Uterus (tissue), 4 donors: ENCODE results near the gene PARD3. TPM values are rescaled to one million over a fixed set of nuclear protein-coding genes. Genes with fewer than 3 reads are reported as not detected.

ENCODE experiments used
- DNase-seq, 2 donors: peaks; one replicate each; pipeline ENCODE4 v3.0.0-alpha.2; 2019 to 2020
- H3K27ac ChIP-seq, 2 donors: fragments of 200-600 bp; sonication (generic); 1 replicate in 1 of 2; 2 replicates in 1 of 2; pipeline ENCODE4 v1.5.1; 2016 to 2018
- H3K27me3 ChIP-seq, 2 donors: fragments of 200-600 bp; sonication (generic); one replicate each; pipeline ENCODE4 v1.5.1; 2018 to 2019; ENCODE audit warnings: control low read depth in 1 of 2
- H3K36me3 ChIP-seq, 2 donors: fragments of 200-600 bp; sonication (generic); one replicate each; pipeline ENCODE4 v1.5.1; 2019; ENCODE audit warnings: control low read depth in 1 of 2
- H3K4me1 ChIP-seq, 2 donors: fragments of 200-600 bp; sonication (generic); one replicate each; pipeline ENCODE4 v1.5.1; 2018 to 2019; ENCODE audit warnings: control low read depth in 1 of 2
- H3K4me3 ChIP-seq, 2 donors: fragments of 200-600 bp; sonication (generic); 1 replicate in 1 of 2; 2 replicates in 1 of 2; pipeline ENCODE4 v1.5.1; 2018 to 2019; ENCODE audit warnings: mild to moderate bottlenecking in 1 of 2
- H3K9me3 ChIP-seq, 2 donors: fragments of 200-600 bp; sonication (generic); one replicate each; pipeline ENCODE4 v1.5.1; 2019; ENCODE audit warnings: control low read depth in 1 of 2
- POLR2A ChIP-seq, 2 donors: fragments of 450-650 bp; IDR thresholded peaks; one replicate each; pipeline ENCODE4 v1.6.1; 2016; ENCODE audit warnings: antibody characterized with exemption in 2 of 2, mild to moderate bottlenecking in 1 of 2, moderate library complexity in 1 of 2
- intact Hi-C: fragments of 100-400 bp; cut with DNase I; formaldehyde crosslinking; loops from one replicate; pipeline ENCODE4 v1.15.1; 2023; ENCODE audit warnings: low total_unique reads
- total RNA-seq, 4 donors: library from RNA; depleted of rRNA in 3 of 4; stranded (reverse); fragments of >200 nt in 3 of 4; gene quantifications; one replicate each; pipeline versions ENCODE4 v1.1.0 to v1.2.4, GENCODE V29; 2014 to 2023
- TF ChIP-seq, protein P1 (sequence below), 4 experiments: fragments of 200-600 bp in 2 of 4; fragments of 450-650 bp in 2 of 4; sonication (generic) in 2 of 4; IDR thresholded peaks; one replicate each; pipeline ENCODE4 v1.5.1; 2016 to 2019; ENCODE audit warnings: antibody characterized with exemption in 4 of 4, mild to moderate bottlenecking in 2 of 4, moderate library complexity in 1 of 4
- donor health status: DM: yes; HTN: yes; CAD: no.

PARD3 gene
- total RNA-seq, 4 donors from 2014 or later, result 42.1 to 96.1 (median 51.5) TPM

DNA sequence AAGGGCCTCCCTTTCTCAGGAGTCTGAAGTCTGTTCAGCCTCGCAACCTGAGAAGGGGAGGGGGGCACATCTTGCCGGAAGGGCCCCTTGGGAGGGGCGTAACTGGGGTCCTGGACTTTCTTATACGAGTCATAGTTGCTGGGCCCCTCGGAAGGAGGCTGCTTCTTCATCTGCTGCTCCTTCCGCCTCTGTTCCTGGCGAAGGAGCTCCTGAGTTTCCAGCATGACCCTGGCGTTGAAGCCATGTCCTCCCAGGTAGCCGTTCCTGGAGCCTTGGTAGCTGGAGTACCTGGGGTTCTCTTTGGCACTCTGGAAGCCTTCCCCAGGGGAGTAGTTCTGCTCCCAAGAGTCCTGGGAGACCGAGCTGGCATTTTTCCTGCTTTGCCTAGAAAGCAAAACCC is 703.9 kb downstream of the PARD3 start:
- Histone ChIP-seq H3K9me3 (no peaks in the 10 kb centered on the region), H3K4me3 (no peak overlapping the region), H3K36me3 (no peaks in the 10 kb centered on the region), H3K4me1 (no peaks in the 10 kb centered on the region), H3K27ac (no peak overlapping the region), H3K27me3 (no peaks in the 10 kb centered on the region)
- TF ChIP-seq POLR2A (IDR thresholded peaks at IDR 0.05), result no peak
- TF ChIP-seq, protein P1, sequence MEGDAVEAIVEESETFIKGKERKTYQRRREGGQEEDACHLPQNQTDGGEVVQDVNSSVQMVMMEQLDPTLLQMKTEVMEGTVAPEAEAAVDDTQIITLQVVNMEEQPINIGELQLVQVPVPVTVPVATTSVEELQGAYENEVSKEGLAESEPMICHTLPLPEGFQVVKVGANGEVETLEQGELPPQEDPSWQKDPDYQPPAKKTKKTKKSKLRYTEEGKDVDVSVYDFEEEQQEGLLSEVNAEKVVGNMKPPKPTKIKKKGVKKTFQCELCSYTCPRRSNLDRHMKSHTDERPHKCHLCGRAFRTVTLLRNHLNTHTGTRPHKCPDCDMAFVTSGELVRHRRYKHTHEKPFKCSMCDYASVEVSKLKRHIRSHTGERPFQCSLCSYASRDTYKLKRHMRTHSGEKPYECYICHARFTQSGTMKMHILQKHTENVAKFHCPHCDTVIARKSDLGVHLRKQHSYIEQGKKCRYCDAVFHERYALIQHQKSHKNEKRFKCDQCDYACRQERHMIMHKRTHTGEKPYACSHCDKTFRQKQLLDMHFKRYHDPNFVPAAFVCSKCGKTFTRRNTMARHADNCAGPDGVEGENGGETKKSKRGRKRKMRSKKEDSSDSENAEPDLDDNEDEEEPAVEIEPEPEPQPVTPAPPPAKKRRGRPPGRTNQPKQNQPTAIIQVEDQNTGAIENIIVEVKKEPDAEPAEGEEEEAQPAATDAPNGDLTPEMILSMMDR (IDR thresholded peaks at IDR 0.05), result no peak
- no peak for DNase-seq
- intact Hi-C loops, result no loop called here

DNA sequence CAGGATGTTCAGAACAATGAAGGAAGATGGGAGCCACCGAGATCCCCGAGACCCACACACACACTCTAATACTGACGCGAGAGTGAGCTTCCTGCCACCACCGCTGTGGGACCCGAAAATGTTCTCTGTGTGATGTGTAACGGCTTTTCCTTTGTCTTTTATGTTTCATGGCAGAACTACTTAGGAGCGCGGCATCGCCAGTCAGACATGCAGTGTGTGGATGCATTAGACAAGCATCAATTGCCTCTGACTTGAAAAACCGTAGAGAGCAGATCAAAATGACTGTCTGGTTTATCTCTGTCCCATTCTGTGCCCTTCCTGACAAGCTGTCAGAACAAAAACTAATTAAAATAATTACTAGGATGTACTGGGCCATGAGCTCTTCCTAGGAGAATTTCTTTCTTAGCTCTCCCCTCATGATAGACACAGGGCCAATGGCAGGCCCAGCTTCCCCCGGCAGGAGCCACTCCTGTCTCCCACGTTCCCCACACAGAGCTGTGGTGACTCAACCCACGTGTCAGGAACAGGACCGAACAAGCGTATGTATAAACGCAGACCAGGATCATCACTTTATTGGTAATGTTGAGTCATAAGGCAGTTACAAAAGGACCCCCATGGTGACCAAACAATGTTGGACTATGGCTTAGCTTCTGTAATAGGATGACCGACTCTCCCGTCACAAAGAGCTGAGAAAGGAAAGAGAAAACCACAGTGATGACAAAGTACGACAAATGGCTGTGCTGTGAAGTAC is 705.0 kb downstream of the PARD3 start:
- intact Hi-C loops, result no loop called here
- Histone ChIP-seq H3K27me3 (no peaks in the 10 kb centered on the region), H3K4me1 (no peaks in the 10 kb centered on the region), H3K9me3 (no peaks in the 10 kb centered on the region), H3K4me3 (no peak overlapping the region), H3K27ac (no peak overlapping the region), H3K36me3 (no peaks in the 10 kb centered on the region)
- TF ChIP-seq, protein P1 (IDR thresholded peaks at IDR 0.05), result no peak
- no peak for TF ChIP-seq POLR2A (IDR thresholded peaks at IDR 0.05)
- no peak for DNase-seq

DNA sequence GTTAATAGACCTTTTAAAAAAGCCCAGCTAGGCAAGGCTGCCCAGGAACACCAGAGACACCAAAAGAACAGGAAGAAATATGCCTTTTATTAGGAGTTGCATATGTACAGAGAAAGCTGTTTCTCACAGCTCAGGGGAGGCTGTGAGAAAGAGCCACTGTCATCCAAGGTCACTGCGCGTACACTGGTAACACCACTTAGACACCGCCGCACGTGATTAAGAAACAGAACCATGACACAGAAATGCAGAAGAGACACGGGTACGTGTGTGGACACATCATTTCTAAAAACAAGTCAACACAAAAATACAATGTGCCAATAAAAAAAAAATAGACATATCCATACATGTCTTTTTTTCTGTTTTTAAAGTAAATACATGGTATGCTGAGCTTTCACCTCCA is 705.6 kb downstream of the PARD3 start:
- no peak for DNase-seq
- Histone ChIP-seq H3K27ac (no peak overlapping the region), H3K4me3 (no peak overlapping the region), H3K36me3 (no peaks in the 10 kb centered on the region), H3K9me3 (no peaks in the 10 kb centered on the region), H3K4me1 (peaks cover 0 to 4% of the 10 kb centered on the region in 2 donors), H3K27me3 (no peaks in the 10 kb centered on the region)
- TF ChIP-seq, protein P1 (IDR thresholded peaks at IDR 0.05), result no peak
- no peak for TF ChIP-seq POLR2A (IDR thresholded peaks at IDR 0.05)
- intact Hi-C loops, result no loop called here

DNA sequence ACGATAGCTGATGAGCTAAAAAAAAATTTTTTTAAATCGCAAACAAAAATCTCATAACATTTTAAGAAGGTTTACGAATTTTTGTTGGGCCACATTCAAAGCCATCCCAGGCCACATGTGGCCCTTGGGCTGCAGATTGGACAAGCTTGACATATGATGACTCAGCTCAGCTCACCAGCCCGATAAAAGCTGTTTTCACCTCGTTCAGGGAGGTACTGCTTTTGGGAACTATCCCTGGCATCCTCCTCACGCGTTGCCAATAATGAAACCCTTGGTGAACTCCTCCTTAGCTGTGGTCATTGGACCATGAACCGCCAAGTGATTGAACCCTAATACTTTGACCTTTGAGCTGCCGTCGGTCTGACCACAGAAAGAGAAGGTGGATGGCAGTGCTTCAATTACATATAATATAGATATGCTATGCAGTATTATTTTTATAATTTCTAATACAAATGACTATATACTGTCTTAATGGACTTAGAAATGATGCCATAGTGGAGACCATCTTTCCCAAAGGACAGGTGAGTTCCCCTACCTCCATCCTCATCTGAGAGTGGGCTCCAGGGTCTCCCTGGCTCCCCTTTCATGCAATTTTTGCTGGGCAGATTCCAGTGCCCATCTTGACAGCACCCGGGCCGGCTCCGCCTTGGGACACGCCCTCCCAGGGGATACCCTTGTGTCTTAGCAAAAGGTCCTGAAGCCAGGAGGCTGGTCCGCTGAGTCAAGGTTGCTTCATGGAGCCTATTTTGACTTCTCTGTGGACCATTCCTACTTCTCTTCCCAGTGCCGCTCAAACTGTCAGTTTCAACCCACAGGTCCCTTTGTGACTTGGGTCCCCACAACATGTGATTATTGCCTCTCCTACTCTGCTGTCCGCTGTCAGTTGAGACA is 707.2 kb downstream of the PARD3 start:
- TF ChIP-seq, protein P1 (IDR thresholded peaks at IDR 0.05), result no peak
- no peak for TF ChIP-seq POLR2A (IDR thresholded peaks at IDR 0.05)
- intact Hi-C loops, result no loop called here
- H3K27me3 ChIP-seq, result no peaks in the 10 kb centered on the region

More for the DNA sequence above, 707.2 kb downstream of the PARD3 start:
- H3K36me3 ChIP-seq, result no peaks in the 10 kb centered on the region
- H3K27ac ChIP-seq, result no peak overlapping the region
- peaks cover 0 to 4% of the 10 kb centered on the region in 2 donors for H3K4me1 ChIP-seq
- no peaks in the 10 kb centered on the region for H3K9me3 ChIP-seq
- DNase-seq, result no peak
- H3K4me3 ChIP-seq, result no peak overlapping the region
